Fibroblast of the aortic adventitia (primary cell): ENCODE results near the gene HTR1D. TPM values are rescaled to one million over a fixed set of nuclear protein-coding genes. Genes with fewer than 3 reads are reported as not detected.

ENCODE experiments used
- DNase-seq: peaks from one replicate; pipeline ENCODE4 v3.0.0-alpha.2; 2010; ENCODE audit warnings: low read depth
- H3K4me3 ChIP-seq: 2 replicates; pipeline ENCODE4 v1.5.1; 2011; ENCODE audit warnings: low read depth, mild to moderate bottlenecking, control low read depth, low read length, moderate library complexity
- CTCF ChIP-seq: IDR thresholded peaks from 2 replicates; pipeline ENCODE4 v1.5.1; 2011; ENCODE audit warnings: mild to moderate bottlenecking, low read length, control low read depth, inconsistent platforms; ENCODE audit not compliant: insufficient read depth
- total RNA-seq: library from RNA; depleted of rRNA; stranded (reverse); fragments of >200 nt; gene quantifications from 2 replicates; pipeline ENCODE4 v1.2.3, GENCODE V29; 2012; ENCODE audit warnings: low replicate concordance

HTR1D gene
- total RNA-seq, 1 donor = not detected

GRCh38 chr1:23216771-23217420, 406 bp downstream of the HTR1D start:
- H3K4me3 ChIP-seq = peak overlapping the region; percentile 37
- no peak for DNase-seq
- peak; percentile 40 for TF ChIP-seq CTCF

GRCh38 chr1:23215751-23216449, 1.4 kb downstream of the HTR1D start:
- no peak for DNase-seq
- H3K4me3 ChIP-seq = no peak overlapping the region
- no peak for TF ChIP-seq CTCF

GRCh38 chr1:23215291-23215690, 2.0 kb downstream of the HTR1D start:
- TF ChIP-seq CTCF = no peak
- H3K4me3 ChIP-seq = no peak overlapping the region
- DNase-seq = no peak

- no peak for TF ChIP-seq CTCF
- no peak overlapping the region for H3K4me3 ChIP-seq
- DNase-seq = peak; percentile 11
Observed at GRCh38 chr1:23214640-23215039, 2.7 kb downstream of the HTR1D start.

- H3K4me3 ChIP-seq = no peak overlapping the region
- no peak for TF ChIP-seq CTCF
- no peak for DNase-seq
Observed at GRCh38 chr1:23211955-23212354, 5.3 kb downstream of the HTR1D start.

GRCh38 chr1:23210963-23211362, 6.3 kb downstream of the HTR1D start:
- no peak for TF ChIP-seq CTCF
- DNase-seq = no peak
- no peak overlapping the region for H3K4me3 ChIP-seq

GRCh38 chr1:23210351-23210785, 6.9 kb downstream of the HTR1D start:
- no peak overlapping the region for H3K4me3 ChIP-seq
- no peak for DNase-seq
- no peak for TF ChIP-seq CTCF
